ENCODE measurements around the gene TLR3. TPM values are rescaled to one million over a fixed set of nuclear protein-coding genes. Genes with fewer than 3 reads are reported as not detected.

TLR3 gene
- total and polyA plus RNA-seq, 2 donors (not counting 3 experiments of a cell fraction or from before 2014, with no cell fraction given), result 1.6 to 5.2 TPM

- ChIA-PET CTCF (interaction anchor here (1.0 to 3.9 kb wide), 6 partner anchors 13 to 427 kb away, joined by 3 to 23 read pairs (median 4); no protein-coding TSS in a partner anchor), POLR2A (no interaction called here)
- Histone ChIP-seq H3K9me1 (replicated peaks; ENCODE audit: control insufficient read depth, extremely low read depth, insufficient read depth, low read length) (no peaks in the 10 kb centered on the region), H2AFZ (ENCODE audit: low read depth, low read length) (no peak overlapping the region), H3K36me3 (ENCODE audit: control insufficient read depth in 2 of 2, extremely low read depth in 1 of 2, insufficient read depth in 2 of 2, low read length in 2 of 2) (no peaks in the 10 kb centered on the region), H3K27me3 (ENCODE audit: control insufficient read depth in 2 of 2, insufficient read depth in 2 of 2, low read length in 2 of 2) (no peaks in the 10 kb centered on the region), H3K4me1 (ENCODE audit: control insufficient read depth, extremely low read depth, insufficient read depth, low read length) (peaks cover 10% of the 10 kb centered on the region), H3K4me2 (ENCODE audit: insufficient read depth, low read length) (no peak overlapping the region), H3K4me3 (replicated peaks in 1 of 3; ENCODE audit: insufficient read depth in 1 of 3, low read depth in 1 of 3, low read length in 3 of 3) (no peak overlapping the region), H3K27ac (ENCODE audit: insufficient read depth, low read depth, low read length) (no peak overlapping the region), H3K79me2 (ENCODE audit: control insufficient read depth, insufficient read depth, low read length) (no peaks in the 10 kb centered on the region), H3K9ac (replicated peaks; ENCODE audit: extremely low read depth, insufficient read depth, low read length) (no peak overlapping the region), H4K20me1 (replicated peaks; ENCODE audit: control insufficient read depth, extremely low read depth, insufficient read depth, low read length) (no peaks in the 10 kb centered on the region), H3K9me3 (replicated peaks; ENCODE audit: control insufficient read depth, insufficient read depth, low read length) (no peaks in the 10 kb centered on the region)
- no TSS peak for BruUV-seq (replicated peaks)
- TF ChIP-seq JUN (IDR thresholded peaks at IDR 0.05; ENCODE audit: borderline replicate concordance, insufficient read depth, insufficient read length, low read depth), result no peak
- no peak for TF ChIP-seq POLR2AphosphoS5 (IDR thresholded peaks at IDR 0.05; ENCODE audit: insufficient read depth, low read depth, low read length)
- no peak for TF ChIP-seq FOS (IDR thresholded peaks at IDR 0.05; ENCODE audit: borderline replicate concordance, insufficient read depth, low read length)
- TF ChIP-seq MYC (IDR thresholded peaks at IDR 0.05; ENCODE audit: low read depth, low read length), result no peak
- TF ChIP-seq CTCF (IDR thresholded peaks at IDR 0.05; ENCODE audit: extremely low read depth in 1 of 2, insufficient read depth in 1 of 2, low read depth in 1 of 2, low read length in 2 of 2), result no peak
- no peak for TF ChIP-seq MAX (IDR thresholded peaks at IDR 0.05; ENCODE audit: insufficient read depth, insufficient read length)
- TF ChIP-seq GATA2 (IDR thresholded peaks at IDR 0.05; ENCODE audit: insufficient read depth, insufficient read length, low read depth, low read length), result no peak
- no peak for TF ChIP-seq EZH2 (IDR thresholded peaks at IDR 0.05; ENCODE audit: borderline replicate concordance, low read depth, low read length, severe bottlenecking)
- no peak for TF ChIP-seq POLR2A (IDR thresholded peaks at IDR 0.05; ENCODE audit: low read depth, low read length)
- intact Hi-C loops (cut with micrococcal nuclease), result loop anchor here (5.0 kb wide), 3 partner anchors 298 to 818 kb away; partner anchors contain the start of gene SNX25
- no peak for FAIRE-seq
- dilution Hi-C loops (cut with MboI; ENCODE audit: extremely low pct_ligation_motif_present, low sequenced_read_pairs), result loop anchor here (25.0 kb wide), 1 partner anchor 388 kb away; no protein-coding TSS in a partner anchor
- no peak for DNase-seq (ENCODE audit: low read depth, low spot score)
These were observed 44.1 kb upstream of the TLR3 start for GRCh38 chr4:186024637-186025407.
